ENCODE data around the gene TGFBR3.
"Not testable (repeated sequence)": the region's sequence is repeated elsewhere in the genome, so short reads cannot be mapped to it uniquely, and the experiment has no call there.

TGFBR3 gene

GRCh38 chr1:91674107-91674506 lies 211.8 kb downstream of the TGFBR3 start:
- no peak for DNase-seq

- no peak for DNase-seq
These were observed 212.3 kb downstream of the TGFBR3 start for GRCh38 chr1:91673613-91674012.

GRCh38 chr1:91672601-91673161 lies 213.3 kb downstream of the TGFBR3 start:
- DNase-seq, result no peak

GRCh38 chr1:91670781-91671180 lies 215.2 kb downstream of the TGFBR3 start:
- DNase-seq, result no peak

- DNase-seq, result no peak
These were observed 216.2 kb downstream of the TGFBR3 start for GRCh38 chr1:91669584-91670350.

GRCh38 chr1:91666651-91667050 lies 219.3 kb downstream of the TGFBR3 start:
- not testable (repeated sequence) for DNase-seq

- DNase-seq, result no peak
These were observed 224.8 kb downstream of the TGFBR3 start for GRCh38 chr1:91661121-91661520.

GRCh38 chr1:91660708-91661107 lies 225.2 kb downstream of the TGFBR3 start:
- DNase-seq, result no peak

- no peak for DNase-seq
These were observed 230.0 kb downstream of the TGFBR3 start for GRCh38 chr1:91655912-91656449.

- DNase-seq, result no peak
These were observed 232.8 kb downstream of the TGFBR3 start for GRCh38 chr1:91653183-91653582.

GRCh38 chr1:91651661-91652071 lies 234.3 kb downstream of the TGFBR3 start:
- DNase-seq, result no peak

- DNase-seq, result no peak
These were observed 234.7 kb downstream of the TGFBR3 start for GRCh38 chr1:91651243-91651642.

GRCh38 chr1:91650764-91651163 lies 235.2 kb downstream of the TGFBR3 start:
- no peak for DNase-seq

- DNase-seq, result no peak
These were observed 238.9 kb downstream of the TGFBR3 start for GRCh38 chr1:91647061-91647460.

- no peak for DNase-seq
These were observed 240.9 kb downstream of the TGFBR3 start for GRCh38 chr1:91645031-91645430.

GRCh38 chr1:91643431-91643830 lies 242.5 kb downstream of the TGFBR3 start:
- no peak for DNase-seq

- DNase-seq, result no peak
These were observed 244.9 kb downstream of the TGFBR3 start for GRCh38 chr1:91640877-91641526.

- DNase-seq, result no peak
These were observed 248.4 kb downstream of the TGFBR3 start for GRCh38 chr1:91637539-91637994.

GRCh38 chr1:91635763-91636162 lies 250.2 kb downstream of the TGFBR3 start:
- DNase-seq, result no peak

- no peak for DNase-seq
These were observed 252.5 kb downstream of the TGFBR3 start for GRCh38 chr1:91633438-91633837.

GRCh38 chr1:91631718-91632330 lies 254.1 kb downstream of the TGFBR3 start:
- DNase-seq, result no peak

- no peak for DNase-seq
These were observed 255.1 kb downstream of the TGFBR3 start for GRCh38 chr1:91630803-91631202.

Measured in stimulated activated naive CD4-positive, alpha-beta T cell (primary cell).